MM.1S (cell line): Measurements from ENCODE around the gene MAD1L1.

Source experiments
- DNase-seq: peaks from one replicate; pipeline ENCODE4 v3.0.0-alpha.2; 2015
- H2AFZ ChIP-seq: fragments of 300-600 bp; sonication (generic); 2 replicates; pipeline ENCODE4 v1.6.0; 2016; ENCODE audit warnings: antibody characterized with exemption, low read length
- H3F3A ChIP-seq: fragments of 300-600 bp; sonication (generic); 2 replicates; pipeline ENCODE4 v1.6.1; 2016; ENCODE audit warnings: mild to moderate bottlenecking, antibody characterized with exemption, low read length, moderate library complexity, mixed read lengths; ENCODE audit not compliant: insufficient read depth
- H3K27ac ChIP-seq: fragments of 300-600 bp; sonication (generic); 2 replicates; pipeline ENCODE4 v1.5.1; 2016; ENCODE audit warnings: mild to moderate bottlenecking, low read length
- H3K27me3 ChIP-seq: fragments of 300-600 bp; sonication (generic); replicated peaks from 2 replicates; pipeline ENCODE4 v1.6.0; 2016; ENCODE audit warnings: low read length; ENCODE audit not compliant: insufficient read depth
- H3K36me3 ChIP-seq: fragments of 300-600 bp; sonication (generic); replicated peaks from 2 replicates; pipeline ENCODE4 v1.6.1; 2016; ENCODE audit warnings: mild to moderate bottlenecking, low read length, mixed read lengths; ENCODE audit not compliant: insufficient read depth
- H3K4me1 ChIP-seq: fragments of 300-600 bp; sonication (generic); 2 replicates; pipeline ENCODE4 v1.6.1; 2016; ENCODE audit warnings: low read length, mixed read lengths
- H3K4me2 ChIP-seq: fragments of 300-600 bp; sonication (generic); 2 replicates; pipeline ENCODE4 v1.6.0; 2016; ENCODE audit warnings: low read depth, low read length
- H3K4me3 ChIP-seq: fragments of 300-600 bp; sonication (generic); 2 replicates; pipeline ENCODE4 v1.5.1; 2016; ENCODE audit warnings: low read length, mixed read lengths
- H3K79me2 ChIP-seq: fragments of 300-600 bp; sonication (generic); 2 replicates; pipeline ENCODE4 v1.6.1; 2016; ENCODE audit warnings: mixed run types, low read length, mixed read lengths
- H3K9ac ChIP-seq: fragments of 300-600 bp; sonication (generic); 2 replicates; pipeline ENCODE4 v1.6.1; 2016; ENCODE audit warnings: low read length, mixed read lengths
- H3K9me2 ChIP-seq: fragments of 300-600 bp; sonication (generic); replicated peaks from 2 replicates; pipeline ENCODE4 v1.6.1; 2016; ENCODE audit warnings: mild to moderate bottlenecking, low read length, mixed read lengths; ENCODE audit not compliant: insufficient read depth
- H3K9me3 ChIP-seq: fragments of 300-600 bp; sonication (generic); replicated peaks from 2 replicates; pipeline ENCODE4 v1.6.1; 2016; ENCODE audit warnings: mild to moderate bottlenecking, low read length, mixed read lengths; ENCODE audit not compliant: insufficient read depth
- H4K20me1 ChIP-seq: fragments of 300-600 bp; sonication (generic); 2 replicates; pipeline ENCODE4 v1.6.1; 2016; ENCODE audit warnings: mild to moderate bottlenecking, low read length, moderate library complexity, mixed read lengths; ENCODE audit not compliant: insufficient read depth
- CTCF ChIP-seq: fragments of 300-600 bp; sonication (generic); IDR thresholded peaks from 2 replicates; pipeline ENCODE4 v1.5.1; 2016; ENCODE audit warnings: antibody characterized with exemption, low read length, mixed read lengths
- EZH2 ChIP-seq: fragments of 300-600 bp; sonication (generic); optimal IDR thresholded peaks from 2 replicates; pipeline ENCODE3; 2017; ENCODE audit warnings: low read depth, mild to moderate bottlenecking, antibody characterized with exemption, low read length, mixed read lengths
- EZH2phosphoT487 ChIP-seq: fragments of 300-600 bp; sonication (generic); IDR thresholded peaks from 2 replicates; pipeline ENCODE4 v1.6.1; 2018; ENCODE audit warnings: antibody characterized with exemption, low read length

Gene MAD1L1

GRCh38 chr7:1910081-1910685 lies 322.6 kb downstream of the MAD1L1 start:
- no peaks in the 10 kb centered on the region for H3K9me2 ChIP-seq
- H4K20me1 ChIP-seq = no peaks in the 10 kb centered on the region
- H3K9me3 ChIP-seq = no peaks in the 10 kb centered on the region
- no peaks in the 10 kb centered on the region for H3K27me3 ChIP-seq
- H3K36me3 ChIP-seq = no peaks in the 10 kb centered on the region
- H3K9ac ChIP-seq = no peak overlapping the region
- no peaks in the 10 kb centered on the region for H3K4me1 ChIP-seq
- no peak overlapping the region for H3K27ac ChIP-seq
- TF ChIP-seq CTCF (no peak), EZH2phosphoT487 (no peak), EZH2 (no peak)
- no peak overlapping the region for H3K4me3 ChIP-seq
- no peak overlapping the region for H3K4me2 ChIP-seq
- H3F3A ChIP-seq = no peaks in the 10 kb centered on the region
- H3K79me2 ChIP-seq = no peaks in the 10 kb centered on the region
- no peak for DNase-seq
- no peak overlapping the region for H2AFZ ChIP-seq

GRCh38 chr7:1909476-1909875 lies 323.3 kb downstream of the MAD1L1 start:
- Histone ChIP-seq H3K36me3 (no peaks in the 10 kb centered on the region), H3K27ac (no peak overlapping the region)
- TF ChIP-seq EZH2 (no peak), EZH2phosphoT487 (no peak), CTCF (no peak)

GRCh38 chr7:1908823-1909420 lies 323.8 kb downstream of the MAD1L1 start:
- Histone ChIP-seq H3K27me3 (no peaks in the 10 kb centered on the region), H3K4me2 (no peak overlapping the region), H3K9me2 (no peaks in the 10 kb centered on the region), H3K9me3 (no peaks in the 10 kb centered on the region), H3K9ac (no peak overlapping the region), H3F3A (no peaks in the 10 kb centered on the region), H3K79me2 (no peaks in the 10 kb centered on the region), H3K4me1 (no peaks in the 10 kb centered on the region), H3K27ac (no peak overlapping the region), H3K36me3 (no peaks in the 10 kb centered on the region), H3K4me3 (no peak overlapping the region), H2AFZ (no peak overlapping the region), H4K20me1 (no peaks in the 10 kb centered on the region)
- DNase-seq = no peak
- TF ChIP-seq EZH2phosphoT487 (no peak), CTCF (no peak), EZH2 (no peak)

More at GRCh38 chr7:1909476-1909875, 323.3 kb downstream of the MAD1L1 start:
- H3K4me3 ChIP-seq = no peak overlapping the region
- no peaks in the 10 kb centered on the region for H3K4me1 ChIP-seq
- no peaks in the 10 kb centered on the region for H3F3A ChIP-seq
- H4K20me1 ChIP-seq = no peaks in the 10 kb centered on the region
- H3K27me3 ChIP-seq = no peaks in the 10 kb centered on the region
- no peak overlapping the region for H3K9ac ChIP-seq
- no peaks in the 10 kb centered on the region for H3K9me3 ChIP-seq
- H3K79me2 ChIP-seq = no peaks in the 10 kb centered on the region
- no peaks in the 10 kb centered on the region for H3K9me2 ChIP-seq
- no peak overlapping the region for H2AFZ ChIP-seq
- H3K4me2 ChIP-seq = no peak overlapping the region
- DNase-seq = no peak
